ENCODE results near the gene SQSTM1. TPM values are rescaled to one million over a fixed set of nuclear protein-coding genes. Genes with fewer than 3 reads are reported as not detected.

The SQSTM1 gene
- total and polyA plus RNA-seq, 2 of the 8 experiments (the other 6 are each of a cell fraction or from before 2014, with no cell fraction given) = 78.6 to 110 TPM

DNA sequence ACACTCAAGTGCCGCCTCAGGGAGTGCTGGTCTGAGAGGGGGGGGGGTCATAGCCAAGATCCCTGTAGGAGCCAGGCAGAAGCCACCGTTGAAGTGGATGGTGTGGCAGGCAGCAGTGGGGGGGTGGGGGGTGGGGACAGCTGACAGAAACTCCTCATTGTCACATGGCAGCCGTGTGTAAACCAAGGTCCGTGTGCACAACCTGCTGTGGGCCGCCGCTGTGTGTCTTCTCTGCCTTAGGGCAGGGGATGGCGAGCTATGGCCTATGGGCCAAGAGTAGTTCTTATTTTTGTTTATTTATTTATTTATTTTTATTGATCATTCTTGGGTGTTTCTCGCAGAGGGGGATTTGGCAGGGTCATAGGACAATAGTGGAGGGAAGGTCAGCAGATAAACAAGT lies 13.4 kb downstream of the SQSTM1 start:
- no peak overlapping the region for H2BK5ac ChIP-seq (ENCODE audit: low read depth, low read length)
- H3K9me3 ChIP-seq (ENCODE audit: insufficient read depth in 2 of 2, low read depth in 1 of 2, low read length in 1 of 2) = no peaks in the 10 kb centered on the region; a peak in 1 of 4 replicates
- H3K36me3 ChIP-seq (ENCODE audit: control insufficient read depth in 2 of 4, insufficient read depth in 4 of 4, low read length in 3 of 4) = peaks cover 31 to 72% (median 57%) of the 10 kb centered on the region in 4 experiments
- H3K4me3 ChIP-seq (ENCODE audit: extremely low read depth in 1 of 4, insufficient read depth in 2 of 4, low read depth in 3 of 4, low read length in 4 of 4) = no peak overlapping the region
- no peak overlapping the region for H3K4me2 ChIP-seq (ENCODE audit: insufficient read depth in 1 of 2, low read depth in 2 of 2, low read length in 2 of 2)
- H3K79me1 ChIP-seq (ENCODE audit: low read depth, low read length) = no peaks in the 10 kb centered on the region; the same call in 1 of the 2 replicates
- no peak overlapping the region for H3K56ac ChIP-seq (replicated peaks; ENCODE audit: insufficient read length, low read depth, low read length)
- DNase-seq (ENCODE audit: low read depth in 1 of 2, low spot score in 2 of 2) = no peak
- no peak for TF ChIP-seq ATF2 (IDR thresholded peaks at IDR 0.05; ENCODE audit: low read length)
- TF ChIP-seq MAFK (IDR thresholded peaks at IDR 0.05; ENCODE audit: low read depth, low read length) = no peak
- no peak overlapping the region for H3K4ac ChIP-seq (replicated peaks; ENCODE audit: insufficient read length, low read depth, low read length)
- no peak overlapping the region for H2AFZ ChIP-seq (ENCODE audit: low read length)
- H3K14ac ChIP-seq (ENCODE audit: insufficient read length) = no peak overlapping the region
- peaks cover 0 to 2% (median under 1%) of the 10 kb centered on the region in 4 experiments; a peak in 3 of 7 replicates for H3K4me1 ChIP-seq (replicated peaks in 1 of 4; ENCODE audit: control insufficient read depth in 3 of 4, insufficient read depth in 4 of 4, low read length in 3 of 4)
- no peak overlapping the region for H4K91ac ChIP-seq (replicated peaks; ENCODE audit: insufficient read length, low read length)
- no peaks in the 10 kb centered on the region for H3K79me2 ChIP-seq (ENCODE audit: control insufficient read depth in 1 of 2, insufficient read depth in 2 of 2, low read length in 2 of 2)
- 96% methylated on average over 7 of the region's 8 CpGs; no CpG with 5 or more reads in 1 of the 2 experiments for WGBS, 2 experiments (ENCODE audit: extremely low coverage in 1 of 2, insufficient coverage in 1 of 2, insufficient read length in 1 of 2, insufficient replicate concordance in 2 of 2, low coverage in 1 of 2, low lambda C conversion rate in 2 of 2, missing lambda C conversion rate in 1 of 2)
- no peak overlapping the region for H4K5ac ChIP-seq (ENCODE audit: insufficient read length, low read depth, low read length)
- H3K23ac ChIP-seq (ENCODE audit: insufficient read length) = no peak overlapping the region
- H3K18ac ChIP-seq (ENCODE audit: extremely low read depth, low read length) = no peak overlapping the region
- FAIRE-seq = no peak
- H2BK12ac ChIP-seq (ENCODE audit: low read depth, low read length) = no peak overlapping the region
- H3K27ac ChIP-seq (ENCODE audit: low read depth, low read length) = no peak overlapping the region
- H2AK5ac ChIP-seq (ENCODE audit: low read depth, low read length) = no peak overlapping the region
- H2BK15ac ChIP-seq (ENCODE audit: low read length) = no peak overlapping the region
- POLR2A ChIA-PET (ENCODE audit: partially characterized antibody) = interaction anchor here (1.1 to 5.7 kb wide), 5 partner anchors 10 to 76 kb away, joined by 3 to 47 read pairs (median 6); partner anchors contain the start of gene SQSTM1
- no peak overlapping the region for H2BK20ac ChIP-seq (ENCODE audit: low read length)
- CTCF ChIA-PET (ENCODE audit: partially characterized antibody) = interaction anchor here (0.8 kb wide), 1 partner anchor 32 kb away, joined by 3 read pairs; no protein-coding TSS in a partner anchor
- H3K27me3 ChIP-seq (replicated peaks in 1 of 4; ENCODE audit: control insufficient read depth in 3 of 4, extremely low read depth in 1 of 4, insufficient read depth in 3 of 4, low read length in 3 of 4) = no peaks in the 10 kb centered on the region
- peaks cover 8 to 10% of the 10 kb centered on the region in 2 experiments for H4K20me1 ChIP-seq (replicated peaks in 1 of 2; ENCODE audit: control insufficient read depth in 1 of 2, insufficient read depth in 2 of 2, low read length in 2 of 2)
- H2BK120ac ChIP-seq (replicated peaks; ENCODE audit: low read depth, low read length) = no peak overlapping the region
- no peaks in the 10 kb centered on the region for H3K23me2 ChIP-seq (ENCODE audit: low read depth, low read length)
- H3K9ac ChIP-seq (replicated peaks in 1 of 4; ENCODE audit: extremely low read depth in 1 of 4, low read depth in 3 of 4, low read length in 3 of 4) = no peak overlapping the region
- H4K8ac ChIP-seq (ENCODE audit: extremely low read depth, insufficient read depth, low read length) = no peak overlapping the region

Data from H1 (cell line).